Ovary (tissue), 3 donors: ENCODE results near the gene SWI5.

Source experiments
- EP300 ChIP-seq: sonication (generic); formaldehyde crosslinking; IDR thresholded peaks from one replicate; pipeline ENCODE4 v1.6.1; 2017; ENCODE audit warnings: antibody characterized with exemption
- POLR2A ChIP-seq: fragments of 450-650 bp; IDR thresholded peaks from one replicate; pipeline ENCODE4 v1.6.1; 2017; ENCODE audit warnings: antibody characterized with exemption, mild to moderate bottlenecking, moderate library complexity
- TF ChIP-seq, protein P1 (sequence below), 3 donors: fragments of 450-650 bp in 2 of 3; fragments of 200-600 bp in 1 of 3; IDR thresholded peaks; one replicate each; pipeline versions ENCODE4 v1.5.1 to v1.8.0; 2016 to 2022; ENCODE audit warnings: antibody characterized with exemption in 3 of 3, mild to moderate bottlenecking in 1 of 3
- donor health status: DM: no; HTN: no; CAD: no.

DNA sequence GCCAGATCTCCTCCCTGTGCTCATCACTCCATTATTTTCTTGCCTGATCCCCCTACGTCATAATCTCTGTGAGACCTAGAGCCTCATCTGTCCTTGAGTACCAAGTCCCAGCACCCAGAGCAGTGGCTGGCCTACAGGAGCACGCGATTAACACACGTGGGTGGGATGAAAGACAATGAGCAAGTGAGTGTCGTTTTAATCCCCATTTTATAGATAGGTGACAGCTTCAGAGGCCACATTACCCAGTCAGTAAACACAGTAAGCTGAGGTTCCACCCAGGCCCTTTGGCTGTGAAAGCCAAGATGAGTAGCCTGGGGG, 28.9 kb downstream of the SWI5 start:
- TF ChIP-seq, protein P1, sequence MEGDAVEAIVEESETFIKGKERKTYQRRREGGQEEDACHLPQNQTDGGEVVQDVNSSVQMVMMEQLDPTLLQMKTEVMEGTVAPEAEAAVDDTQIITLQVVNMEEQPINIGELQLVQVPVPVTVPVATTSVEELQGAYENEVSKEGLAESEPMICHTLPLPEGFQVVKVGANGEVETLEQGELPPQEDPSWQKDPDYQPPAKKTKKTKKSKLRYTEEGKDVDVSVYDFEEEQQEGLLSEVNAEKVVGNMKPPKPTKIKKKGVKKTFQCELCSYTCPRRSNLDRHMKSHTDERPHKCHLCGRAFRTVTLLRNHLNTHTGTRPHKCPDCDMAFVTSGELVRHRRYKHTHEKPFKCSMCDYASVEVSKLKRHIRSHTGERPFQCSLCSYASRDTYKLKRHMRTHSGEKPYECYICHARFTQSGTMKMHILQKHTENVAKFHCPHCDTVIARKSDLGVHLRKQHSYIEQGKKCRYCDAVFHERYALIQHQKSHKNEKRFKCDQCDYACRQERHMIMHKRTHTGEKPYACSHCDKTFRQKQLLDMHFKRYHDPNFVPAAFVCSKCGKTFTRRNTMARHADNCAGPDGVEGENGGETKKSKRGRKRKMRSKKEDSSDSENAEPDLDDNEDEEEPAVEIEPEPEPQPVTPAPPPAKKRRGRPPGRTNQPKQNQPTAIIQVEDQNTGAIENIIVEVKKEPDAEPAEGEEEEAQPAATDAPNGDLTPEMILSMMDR (IDR thresholded peaks at IDR 0.05): no peak
- TF ChIP-seq POLR2A (no peak), EP300 (no peak)
